CD14-positive monocyte (primary cell): Measurements from ENCODE around the gene CLOCK. TPM values are rescaled to one million over a fixed set of nuclear protein-coding genes. Genes with fewer than 3 reads are reported as not detected.

Source experiments
- DNase-seq, 3 donors: peaks; one replicate each; pipeline ENCODE4 v3.0.0-alpha.2; 2011 to 2022
- H2AFZ ChIP-seq: 2 replicates; pipeline ENCODE4 v1.6.0; 2012; ENCODE audit warnings: mild to moderate bottlenecking, low read depth, low read length, inconsistent platforms; ENCODE audit not compliant: insufficient read depth, poor library complexity, severe bottlenecking
- H3K27ac ChIP-seq, 2 donors: 1 replicate in 1 of 2; 2 replicates in 1 of 2; pipeline ENCODE4 v1.5.1; 2012 to 2013; ENCODE audit warnings: low read length in 2 of 2, control low read depth in 1 of 2, inconsistent platforms in 1 of 2, low read depth in 1 of 2, mild to moderate bottlenecking in 1 of 2
- H3K27me3 ChIP-seq, 2 donors: one replicate each; pipeline versions ENCODE4 v1.6.0 to v1.6.1; 2011 to 2013; ENCODE audit warnings: low read length in 2 of 2; ENCODE audit not compliant: control insufficient read depth in 2 of 2, insufficient read depth in 2 of 2
- H3K36me3 ChIP-seq, 2 donors: replicated peaks in 1 of 2; 1 replicate in 1 of 2; 2 replicates in 1 of 2; pipeline versions ENCODE4 v1.5.1 to v1.6.1; 2012 to 2013; ENCODE audit warnings: low read length in 2 of 2, control low read depth in 1 of 2, inconsistent platforms in 1 of 2, mild to moderate bottlenecking in 1 of 2; ENCODE audit not compliant: insufficient read depth in 2 of 2, control insufficient read depth in 1 of 2
- H3K4me1 ChIP-seq, 2 donors: 1 replicate in 1 of 2; 2 replicates in 1 of 2; pipeline versions ENCODE4 v1.5.1 to v1.6.1; 2012 to 2013; ENCODE audit warnings: low read length in 2 of 2, control low read depth in 1 of 2, inconsistent platforms in 1 of 2, mild to moderate bottlenecking in 1 of 2, moderate library complexity in 1 of 2; ENCODE audit not compliant: insufficient read depth in 2 of 2, control insufficient read depth in 1 of 2
- H3K4me2 ChIP-seq: replicated peaks from 2 replicates; pipeline ENCODE3; 2012; ENCODE audit warnings: low read length, moderate library complexity, mild to moderate bottlenecking; ENCODE audit not compliant: poor library complexity, severe bottlenecking; ENCODE audit errors: extremely low read depth
- H3K4me3 ChIP-seq, 3 experiments: fragments of 200-600 bp in 1 of 3; sonication (generic) in 1 of 3; replicated peaks in 1 of 3; 1 replicate in 2 of 3; 2 replicates in 1 of 3; pipeline ENCODE4 v1.5.1; 2011 to 2013; ENCODE audit warnings: low read length in 3 of 3, mild to moderate bottlenecking in 3 of 3, control low read depth in 2 of 3, low read depth in 2 of 3, inconsistent platforms in 1 of 3, moderate library complexity in 1 of 3
- H3K79me2 ChIP-seq: 2 replicates; pipeline ENCODE4 v1.6.0; 2012; ENCODE audit warnings: mild to moderate bottlenecking, control low read depth, inconsistent platforms, low read length, moderate library complexity; ENCODE audit not compliant: insufficient read depth
- H3K9ac ChIP-seq: 2 replicates; pipeline ENCODE4 v1.6.0; 2017; ENCODE audit warnings: low read length, mild to moderate bottlenecking; ENCODE audit not compliant: insufficient read depth, poor library complexity, severe bottlenecking
- H3K9me3 ChIP-seq, 2 donors: replicated peaks in 1 of 2; 1 replicate in 1 of 2; 2 replicates in 1 of 2; pipeline versions ENCODE4 v1.5.1 to v1.6.1; 2012 to 2013; ENCODE audit warnings: low read length in 2 of 2, control low read depth in 1 of 2; ENCODE audit not compliant: control insufficient read depth in 1 of 2, insufficient read depth in 1 of 2
- H4K20me1 ChIP-seq: 2 replicates; pipeline ENCODE4 v1.6.0; 2012; ENCODE audit warnings: mild to moderate bottlenecking, low read length, control low read depth, moderate library complexity; ENCODE audit not compliant: insufficient read depth
- H3K27ac Mint-ChIP-seq, 7 donors: one replicate each; pipeline ENCODE4 v1.8.0; 2020; ENCODE audit warnings: mild to moderate bottlenecking in 7 of 7, mixed read lengths in 7 of 7, moderate library complexity in 6 of 7, inconsistent platforms in 2 of 7
- H3K27me3 Mint-ChIP-seq, 3 donors: one replicate each; pipeline ENCODE4 v1.8.0; 2021 to 2022; ENCODE audit warnings: low read depth in 3 of 3, mild to moderate bottlenecking in 3 of 3, mixed read lengths in 3 of 3, moderate library complexity in 3 of 3, inconsistent platforms in 1 of 3
- H3K36me3 Mint-ChIP-seq, 2 donors: one replicate each; pipeline ENCODE4 v1.8.0; 2020; ENCODE audit warnings: mixed read lengths in 2 of 2, inconsistent platforms in 1 of 2, mild to moderate bottlenecking in 1 of 2
- H3K4me1 Mint-ChIP-seq: one replicate; pipeline ENCODE4 v1.8.0; 2020; ENCODE audit warnings: mild to moderate bottlenecking, mixed read lengths
- H3K4me3 Mint-ChIP-seq, 2 donors: one replicate each; pipeline ENCODE4 v1.8.0; 2020; ENCODE audit warnings: mild to moderate bottlenecking in 2 of 2, mixed read lengths in 2 of 2, moderate library complexity in 1 of 2
- H3K9me3 Mint-ChIP-seq, 7 donors: one replicate each; pipeline ENCODE4 v1.8.0; 2020 to 2022; ENCODE audit warnings: mixed read lengths in 7 of 7, mild to moderate bottlenecking in 6 of 7, moderate library complexity in 6 of 7, inconsistent platforms in 2 of 7
- CTCF ChIP-seq: fragments of 200-600 bp; IDR thresholded peaks from one replicate; pipeline ENCODE4 v1.8.0; 2022; ENCODE audit warnings: antibody characterized with exemption, mild to moderate bottlenecking
- WGBS: methylation state at CpG from one replicate; pipeline ENCODE4 v1.1.5; 2013; ENCODE audit warnings: missing lambda C conversion rate; ENCODE audit not compliant: insufficient coverage; 5-methylcytosine and 5-hydroxymethylcytosine counted together
- intact Hi-C, 2 donors: fragments of 100-400 bp; cut with micrococcal nuclease; formaldehyde crosslinking; loops; one replicate each; pipeline versions ENCODE4 v1.15.0 to v1.15.1; 2023
- polyA plus RNA-seq, 3 donors: library from polyadenylated mRNA; depleted of rRNA in 1 of 3; unstranded in 2 of 3; stranded (reverse) in 1 of 3; fragments of 300-500 nt in 2 of 3; fragments of >200 nt in 1 of 3; fragmentation: Illumina TruSeq in 2 of 3; gene quantifications; 1 replicate in 2 of 3; 2 replicates in 1 of 3; pipeline ENCODE4 v1.2.3, GENCODE V29; 2012 to 2021

CLOCK gene
- polyA plus RNA-seq, 3 donors: 1.9 to 3.7 (median 2.9) TPM

GRCh38 chr4:55381502-55381901 lies 165.2 kb downstream of the CLOCK start:
- Histone ChIP-seq H3K27me3 (no peaks in the 10 kb centered on the region), H3K79me2 (no peaks in the 10 kb centered on the region), H3K4me3 (no peak overlapping the region), H3K4me2 (no peak overlapping the region), H3K27ac (no peak overlapping the region), H3K9me3 (no peaks in the 10 kb centered on the region), H2AFZ (no peak overlapping the region), H3K9ac (no peak overlapping the region), H3K36me3 (no peaks in the 10 kb centered on the region), H3K4me1 (no peaks in the 10 kb centered on the region), H4K20me1 (no peaks in the 10 kb centered on the region)
- Mint-ChIP-seq H3K36me3 (no peaks in the 10 kb centered on the region), H3K27ac (no peak overlapping the region), H3K27me3 (peaks cover 0 to 2% (median 1%) of the 10 kb centered on the region in 3 donors), H3K4me1 (peaks cover 2% of the 10 kb centered on the region), H3K9me3 (peaks cover 0 to 4% (median 0%) of the 10 kb centered on the region in 7 donors), H3K4me3 (no peak overlapping the region)
- intact Hi-C loops: no loop called here
- no peak for TF ChIP-seq CTCF
- 93% methylated on average over 5 of the region's 7 CpGs for WGBS
- no peak for DNase-seq

- peaks cover 2% of the 10 kb centered on the region for H3K4me1 Mint-ChIP-seq
- DNase-seq: no peak
- Histone ChIP-seq H3K79me2 (no peaks in the 10 kb centered on the region), H3K9ac (no peak overlapping the region), H3K9me3 (no peaks in the 10 kb centered on the region), H3K27ac (no peak overlapping the region), H4K20me1 (no peaks in the 10 kb centered on the region), H3K4me2 (no peak overlapping the region), H3K4me1 (no peaks in the 10 kb centered on the region), H2AFZ (no peak overlapping the region), H3K36me3 (no peaks in the 10 kb centered on the region), H3K27me3 (no peaks in the 10 kb centered on the region), H3K4me3 (no peak overlapping the region)
- H3K9me3 Mint-ChIP-seq: peaks cover 0 to 4% (median 0%) of the 10 kb centered on the region in 7 donors
- no peak overlapping the region for H3K4me3 Mint-ChIP-seq
- TF ChIP-seq CTCF: no peak
- H3K27me3 Mint-ChIP-seq: peaks cover 0 to 2% (median 1%) of the 10 kb centered on the region in 3 donors
- WGBS: no CpG with 5 or more reads among the region's 2 CpGs
- H3K36me3 Mint-ChIP-seq: no peaks in the 10 kb centered on the region
- no peak overlapping the region for H3K27ac Mint-ChIP-seq
- intact Hi-C loops: no loop called here
These were observed 166.1 kb downstream of the CLOCK start for GRCh38 chr4:55380576-55380975.
